ENCODE data around the gene RARS1. TPM values are rescaled to one million over a fixed set of nuclear protein-coding genes. Genes with fewer than 3 reads are reported as not detected.

Gene RARS1
- total and polyA plus RNA-seq, 2 of the 8 experiments (the other 6 are each of a cell fraction or from before 2014, with no cell fraction given): 30.2 to 108 TPM

DNA sequence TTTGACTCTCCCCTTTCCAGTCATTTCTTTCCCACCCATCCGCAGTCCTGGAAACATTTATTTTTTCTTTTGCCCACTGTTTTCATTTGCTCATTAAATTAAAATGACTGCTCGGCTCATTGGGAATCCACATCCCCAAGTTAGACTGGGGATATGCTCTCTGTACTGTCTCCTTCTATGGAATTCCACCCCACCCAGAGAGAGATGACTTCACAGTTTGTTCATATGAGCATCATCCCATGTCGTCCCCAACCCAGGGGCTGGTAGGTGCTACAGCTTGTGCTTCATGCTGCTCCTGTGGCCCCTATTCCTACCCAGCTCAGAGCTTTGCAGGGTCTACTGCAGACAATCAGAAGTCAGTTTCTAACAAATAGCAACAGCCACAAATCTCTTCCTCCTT is 16.5 kb upstream of the RARS1 start:
- Histone ChIP-seq H3K4ac (replicated peaks; ENCODE audit: insufficient read length, low read depth, low read length) (no peak overlapping the region), H3K27ac (ENCODE audit: low read depth, low read length) (no peak overlapping the region), H3K9ac (replicated peaks in 1 of 4; ENCODE audit: extremely low read depth in 1 of 4, low read depth in 3 of 4, low read length in 3 of 4) (no peak overlapping the region), H3K79me1 (ENCODE audit: low read depth, low read length) (no peaks in the 10 kb centered on the region), H2BK20ac (ENCODE audit: low read length) (no peak overlapping the region), H3K4me3 (ENCODE audit: extremely low read depth in 1 of 4, insufficient read depth in 2 of 4, low read depth in 3 of 4, low read length in 4 of 4) (no peak overlapping the region), H2AK5ac (ENCODE audit: low read depth, low read length) (no peak overlapping the region), H4K8ac (ENCODE audit: extremely low read depth, insufficient read depth, low read length) (no peak overlapping the region), H3K9me3 (ENCODE audit: insufficient read depth in 2 of 2, low read depth in 1 of 2, low read length in 1 of 2) (no peaks in the 10 kb centered on the region), H3K36me3 (ENCODE audit: control insufficient read depth in 2 of 4, insufficient read depth in 4 of 4, low read length in 3 of 4) (peaks cover 8 to 28% (median 16%) of the 10 kb centered on the region in 4 experiments; a peak in 7 of 8 replicates), H3K56ac (replicated peaks; ENCODE audit: insufficient read length, low read depth, low read length) (no peak overlapping the region), H4K5ac (ENCODE audit: insufficient read length, low read depth, low read length) (no peak overlapping the region), H3K14ac (ENCODE audit: insufficient read length) (no peak overlapping the region), H3K4me2 (ENCODE audit: insufficient read depth in 1 of 2, low read depth in 2 of 2, low read length in 2 of 2) (no peak overlapping the region), H4K91ac (replicated peaks; ENCODE audit: insufficient read length, low read length) (no peak overlapping the region), H2BK15ac (ENCODE audit: low read length) (no peak overlapping the region), H4K20me1 (replicated peaks in 1 of 2; ENCODE audit: control insufficient read depth in 1 of 2, insufficient read depth in 2 of 2, low read length in 2 of 2) (no peaks in the 10 kb centered on the region), H3K27me3 (replicated peaks in 1 of 4; ENCODE audit: control insufficient read depth in 3 of 4, extremely low read depth in 1 of 4, insufficient read depth in 3 of 4, low read length in 3 of 4) (no peaks in the 10 kb centered on the region), H3K79me2 (ENCODE audit: control insufficient read depth in 1 of 2, insufficient read depth in 2 of 2, low read length in 2 of 2) (no peaks in the 10 kb centered on the region), H2BK5ac (ENCODE audit: low read depth, low read length) (no peak overlapping the region), H3K23ac (ENCODE audit: insufficient read length) (no peak overlapping the region), H2AFZ (ENCODE audit: low read length) (no peak overlapping the region), H3K4me1 (replicated peaks in 1 of 4; ENCODE audit: control insufficient read depth in 3 of 4, insufficient read depth in 4 of 4, low read length in 3 of 4) (no peaks in the 10 kb centered on the region), H3K18ac (ENCODE audit: extremely low read depth, low read length) (no peak overlapping the region), H2BK120ac (replicated peaks; ENCODE audit: low read depth, low read length) (no peak overlapping the region), H3K23me2 (ENCODE audit: low read depth, low read length) (no peaks in the 10 kb centered on the region), H2BK12ac (ENCODE audit: low read depth, low read length) (no peak overlapping the region)
- CTCF ChIA-PET (ENCODE audit: partially characterized antibody): no interaction called here
- WGBS, 2 experiments (ENCODE audit: extremely low coverage in 1 of 2, insufficient coverage in 1 of 2, insufficient read length in 1 of 2, insufficient replicate concordance in 2 of 2, low coverage in 1 of 2, low lambda C conversion rate in 2 of 2, missing lambda C conversion rate in 1 of 2): 93% methylated on average over 3 of the region's 3 CpGs; no CpG with 5 or more reads in 1 of the 2 experiments
- FAIRE-seq (no peak), DNase-seq (ENCODE audit: low read depth in 1 of 2, low spot score in 2 of 2) (no peak)
- TF ChIP-seq SRF (IDR thresholded peaks at IDR 0.05; ENCODE audit: low read depth, low read length): no peak
- no peak for TF ChIP-seq POU5F1 (IDR thresholded peaks at IDR 0.05; ENCODE audit: low read depth, low read length)
- no peak for TF ChIP-seq CBX8 (IDR thresholded peaks at IDR 0.05; ENCODE audit: borderline replicate concordance, low read depth, low read length)
- TF ChIP-seq SP4 (IDR thresholded peaks at IDR 0.05; ENCODE audit: low read length): no peak
- TF ChIP-seq POLR2AphosphoS5 (IDR thresholded peaks at IDR 0.05; ENCODE audit: low read depth, low read length): no peak
- TF ChIP-seq RAD21 (IDR thresholded peaks at IDR 0.05 in 1 of 2, conservative IDR thresholded peaks at IDR 0.05 in 1 of 2; ENCODE audit: low read depth in 2 of 2, low read length in 2 of 2): no peak
- POLR2A ChIA-PET (ENCODE audit: partially characterized antibody): no interaction called here
